Neural cell (in vitro differentiated cells): ENCODE measurements around the gene TESMIN. TPM values are rescaled to one million over a fixed set of nuclear protein-coding genes. Genes with fewer than 3 reads are reported as not detected.

Experiments
- H2AFZ ChIP-seq: fragments of 200-600, 300-800 bp; sonication (generic), shearing (Covaris generic); 2 replicates; pipeline ENCODE4 v1.6.0; 2014; ENCODE audit warnings: low read depth, mild to moderate bottlenecking, antibody characterized with exemption, low read length, moderate library complexity
- H3F3A ChIP-seq: fragments of 200-600 bp; shearing (Covaris generic); 2 replicates; pipeline ENCODE4 v1.6.1; 2016; ENCODE audit warnings: mild to moderate bottlenecking, moderate library complexity, mixed read lengths, antibody characterized with exemption, low read length; ENCODE audit not compliant: insufficient read depth, poor library complexity, severe bottlenecking
- H3K27ac ChIP-seq: fragments of 200-600, 300-800 bp; sonication (generic), shearing (Covaris generic); 2 replicates; pipeline ENCODE4 v1.5.1; 2014; ENCODE audit warnings: mild to moderate bottlenecking, low read length, moderate library complexity
- H3K27me3 ChIP-seq: fragments of 300-800, 200-600 bp; sonication (generic), shearing (Covaris generic); 2 replicates; pipeline ENCODE4 v1.6.0; 2014; ENCODE audit warnings: mild to moderate bottlenecking, low read depth, low read length, moderate library complexity; ENCODE audit not compliant: insufficient read depth
- H3K36me3 ChIP-seq: fragments of 300-800, 200-600 bp; sonication (generic), shearing (Covaris generic); 2 replicates; pipeline ENCODE4 v1.5.1; 2014; ENCODE audit warnings: mild to moderate bottlenecking, antibody characterized with exemption, low read length, moderate library complexity; ENCODE audit not compliant: insufficient read depth
- H3K4me2 ChIP-seq: fragments of 300-800, 200-600 bp; sonication (generic), shearing (Covaris generic); 2 replicates; pipeline ENCODE4 v1.6.0; 2014; ENCODE audit warnings: mild to moderate bottlenecking, low read length
- H3K4me3 ChIP-seq: fragments of 300-800, 200-600 bp; sonication (generic), shearing (Covaris generic); 2 replicates; pipeline ENCODE4 v1.5.1; 2014; ENCODE audit warnings: mild to moderate bottlenecking, low read length, moderate library complexity
- H3K79me2 ChIP-seq: fragments of 200-600 bp; shearing (Covaris generic); replicated peaks from 2 replicates; pipeline ENCODE4 v1.6.0; 2014; ENCODE audit warnings: mild to moderate bottlenecking, low read length, moderate library complexity; ENCODE audit not compliant: insufficient read depth
- H3K9ac ChIP-seq: fragments of 300-800, 200-600 bp; sonication (generic), shearing (Covaris generic); 2 replicates; pipeline ENCODE4 v1.6.1; 2016; ENCODE audit warnings: mild to moderate bottlenecking, low read length, mixed read lengths
- H3K9me2 ChIP-seq: fragments of 200-600 bp; shearing (Covaris generic); 2 replicates; pipeline ENCODE4 v1.6.1; 2016; ENCODE audit warnings: mild to moderate bottlenecking, low read length, mixed read lengths; ENCODE audit not compliant: insufficient read depth
- H3K9me3 ChIP-seq: fragments of 200-600, 300-800 bp; sonication (generic), shearing (Covaris generic); 2 replicates; pipeline ENCODE4 v1.6.1; 2016; ENCODE audit warnings: mild to moderate bottlenecking, mixed run types, low read length, moderate library complexity, mixed read lengths
- H4K20me1 ChIP-seq: fragments of 200-600 bp; shearing (Covaris generic); 2 replicates; pipeline ENCODE4 v1.6.1; 2016; ENCODE audit warnings: mild to moderate bottlenecking, mixed run types; ENCODE audit not compliant: insufficient read depth
- CTCF ChIP-seq: fragments of 450-650 bp; IDR thresholded peaks from 2 replicates; pipeline ENCODE4 v1.5.1; 2014; ENCODE audit warnings: antibody characterized with exemption, mild to moderate bottlenecking, moderate library complexity; ENCODE audit not compliant: poor library complexity, severe bottlenecking
- EP300 ChIP-seq: fragments of 450-650 bp; conservative IDR thresholded peaks from 2 replicates; pipeline ENCODE4 v1.6.1; 2014; ENCODE audit warnings: antibody characterized with exemption, mild to moderate bottlenecking, moderate library complexity; ENCODE audit not compliant: poor library complexity, severe bottlenecking
- EZH2 ChIP-seq: fragments of 200-600, 300-800 bp; shearing (Covaris generic), sonication (generic); IDR thresholded peaks from 2 replicates; pipeline ENCODE4 v1.6.1; 2014; ENCODE audit warnings: antibody characterized with exemption, low read length, borderline replicate concordance, mild to moderate bottlenecking; ENCODE audit not compliant: insufficient read depth, poor library complexity, severe bottlenecking
- MXI1 ChIP-seq: fragments of 450-650 bp; conservative IDR thresholded peaks from 2 replicates; pipeline ENCODE4 v1.6.1; 2014; ENCODE audit warnings: antibody characterized with exemption, mild to moderate bottlenecking; ENCODE audit not compliant: poor library complexity, severe bottlenecking
- POLR2AphosphoS5 ChIP-seq: IDR thresholded peaks from 2 replicates; pipeline ENCODE4 v1.6.1; 2012
- RAD21 ChIP-seq: fragments of 450-650 bp; conservative IDR thresholded peaks from 2 replicates; pipeline ENCODE4 v1.6.1; 2014; ENCODE audit warnings: antibody characterized with exemption, mild to moderate bottlenecking, moderate library complexity
- REST ChIP-seq: IDR thresholded peaks from 2 replicates; pipeline ENCODE4 v1.6.1; 2012; ENCODE audit warnings: borderline replicate concordance
- SMC3 ChIP-seq: fragments of 450-650 bp; conservative IDR thresholded peaks from 2 replicates; pipeline ENCODE4 v1.6.1; 2014; ENCODE audit warnings: antibody characterized with exemption, mild to moderate bottlenecking, moderate library complexity; ENCODE audit not compliant: poor library complexity
- TAF1 ChIP-seq: IDR thresholded peaks from 2 replicates; pipeline ENCODE4 v1.6.1; 2012; ENCODE audit warnings: low read depth
- polyA plus RNA-seq: library from polyadenylated mRNA; depleted of rRNA; stranded (reverse); fragments of >200 nt; gene quantifications from 2 replicates; pipeline ENCODE4 v1.2.3, GENCODE V29; 2014

The TESMIN gene
- polyA plus RNA-seq, 1 donor from 2014 or later: not detected

- Histone ChIP-seq H3F3A (no peaks in the 10 kb centered on the region), H3K27ac (no peak overlapping the region), H3K4me3 (no peak overlapping the region), H3K9me2 (no peaks in the 10 kb centered on the region), H4K20me1 (no peaks in the 10 kb centered on the region), H3K36me3 (no peaks in the 10 kb centered on the region), H2AFZ (no peak overlapping the region), H3K9me3 (no peaks in the 10 kb centered on the region), H3K9ac (no peak overlapping the region), H3K4me2 (no peak overlapping the region), H3K27me3 (no peaks in the 10 kb centered on the region), H3K79me2 (no peaks in the 10 kb centered on the region)
- TF ChIP-seq CTCF (no peak), RAD21 (no peak), EP300 (no peak), MXI1 (no peak), TAF1 (no peak), EZH2 (no peak), POLR2AphosphoS5 (no peak), SMC3 (no peak)
These were observed 25.3 kb upstream of the TESMIN start for GRCh38 chr11:68776442-68777235.

- Histone ChIP-seq H3F3A (no peaks in the 10 kb centered on the region), H3K9me2 (no peaks in the 10 kb centered on the region), H3K9ac (no peak overlapping the region), H3K4me2 (no peak overlapping the region), H4K20me1 (no peaks in the 10 kb centered on the region), H3K4me3 (no peak overlapping the region), H3K79me2 (no peaks in the 10 kb centered on the region), H2AFZ (no peak overlapping the region), H3K27ac (no peak overlapping the region), H3K36me3 (no peaks in the 10 kb centered on the region), H3K27me3 (no peaks in the 10 kb centered on the region), H3K9me3 (no peaks in the 10 kb centered on the region)
- TF ChIP-seq EP300: no peak
- TF ChIP-seq MXI1: no peak
- TF ChIP-seq REST: no peak
- TF ChIP-seq TAF1: no peak
- TF ChIP-seq RAD21: no peak
- TF ChIP-seq CTCF: no peak
- no peak for TF ChIP-seq POLR2AphosphoS5
- no peak for TF ChIP-seq SMC3
- TF ChIP-seq EZH2: no peak
These were observed 24.6 kb upstream of the TESMIN start for GRCh38 chr11:68775951-68776388.
